Activated naive CD8-positive, alpha-beta T cell treated with anti-CD3 and anti-CD28 coated beads for 36 hours (primary cell): ENCODE measurements around the gene EPHA5. TPM values are rescaled to one million over a fixed set of nuclear protein-coding genes. Genes with fewer than 3 reads are reported as not detected.

Source experiments
- DNase-seq: peaks from one replicate; pipeline ENCODE4 v3.0.0; 2021
- H3K27ac Mint-ChIP-seq: one replicate; pipeline ENCODE4 v1.8.0; 2022; ENCODE audit warnings: mild to moderate bottlenecking, moderate library complexity, mixed read lengths
- H3K27me3 Mint-ChIP-seq: one replicate; pipeline ENCODE4 v1.8.0; 2022; ENCODE audit warnings: mild to moderate bottlenecking, mixed read lengths
- H3K36me3 Mint-ChIP-seq: one replicate; pipeline ENCODE4 v1.8.0; 2021; ENCODE audit warnings: mild to moderate bottlenecking, mixed read lengths
- H3K4me1 Mint-ChIP-seq: one replicate; pipeline ENCODE4 v1.8.0; 2021; ENCODE audit warnings: mixed read lengths
- H3K4me3 Mint-ChIP-seq: one replicate; pipeline ENCODE4 v1.8.0; 2022; ENCODE audit warnings: mild to moderate bottlenecking, moderate library complexity, mixed read lengths
- H3K9me3 Mint-ChIP-seq: one replicate; pipeline ENCODE4 v1.8.0; 2022; ENCODE audit warnings: mixed read lengths
- total RNA-seq, 2 experiments: library from RNA; stranded (reverse); gene quantifications; one replicate each; pipeline ENCODE4 v1.2.3, GENCODE V29; 2021

Gene EPHA5
- total RNA-seq, 2 experiments from 2014 or later: not detected

DNA sequence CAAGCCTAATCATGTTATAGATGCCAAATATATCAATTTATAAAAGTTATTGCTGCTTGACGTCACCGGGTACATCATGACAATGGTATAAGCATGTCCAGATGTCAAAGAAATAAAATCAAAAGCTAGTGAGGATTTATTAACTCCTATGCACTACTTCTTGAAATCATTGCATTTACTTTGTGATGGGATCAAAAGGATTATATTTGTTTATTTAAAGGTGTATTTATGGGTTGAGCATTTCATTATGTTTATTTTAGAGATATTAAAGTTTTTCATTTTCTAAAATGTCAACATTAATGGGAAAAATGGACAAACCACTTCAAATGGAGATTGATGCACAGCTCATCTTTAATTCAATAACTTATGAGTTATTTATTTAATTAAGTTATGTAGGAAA, 277.8 kb downstream of the EPHA5 start:
- Mint-ChIP-seq H3K9me3 (peaks cover 6% of the 10 kb centered on the region), H3K36me3 (no peaks in the 10 kb centered on the region), H3K4me1 (no peaks in the 10 kb centered on the region), H3K27me3 (no peaks in the 10 kb centered on the region), H3K4me3 (no peak overlapping the region), H3K27ac (no peak overlapping the region)
- no peak for DNase-seq

DNA sequence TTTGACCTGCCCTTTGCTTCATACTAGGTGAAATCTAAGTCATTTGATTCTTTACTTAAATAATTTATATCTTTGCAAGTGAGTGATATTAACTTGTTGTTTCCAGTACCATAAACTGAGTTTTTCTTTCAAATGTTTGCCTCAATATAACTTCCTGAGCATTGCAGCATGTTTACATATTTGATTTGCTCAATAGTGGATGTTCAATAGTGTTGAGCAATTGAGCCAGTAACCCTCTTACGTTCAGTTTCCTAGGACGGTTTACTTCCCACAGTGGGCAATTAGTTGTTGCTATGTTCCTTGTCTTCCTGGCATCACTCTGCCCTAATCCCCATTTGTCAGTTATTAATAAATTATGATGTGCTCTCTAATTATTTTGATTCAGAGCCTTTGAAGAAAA, 278.5 kb downstream of the EPHA5 start:
- Mint-ChIP-seq H3K27ac (no peak overlapping the region), H3K9me3 (peaks cover 6% of the 10 kb centered on the region), H3K27me3 (no peaks in the 10 kb centered on the region), H3K4me1 (no peaks in the 10 kb centered on the region), H3K36me3 (no peaks in the 10 kb centered on the region), H3K4me3 (no peak overlapping the region)
- DNase-seq: no peak

DNA sequence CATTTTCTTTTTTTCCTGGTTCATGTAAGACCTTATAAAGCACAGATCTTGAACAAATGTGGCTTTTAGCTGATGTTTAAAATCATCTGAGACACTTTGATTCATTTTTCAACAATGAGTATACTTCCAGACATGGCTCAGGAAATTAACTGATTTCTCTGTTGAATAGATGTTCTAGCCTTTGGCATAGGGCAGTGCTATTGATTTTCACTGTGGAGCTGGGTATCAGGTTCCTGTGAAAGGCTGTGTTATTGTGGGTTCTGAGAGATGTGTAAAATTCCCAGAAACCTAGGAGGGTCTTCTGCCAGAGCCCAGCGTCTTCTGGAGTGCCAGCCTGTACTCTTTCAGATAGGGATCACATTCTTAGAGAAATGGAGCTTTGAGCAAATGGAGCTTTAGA, 278.9 kb downstream of the EPHA5 start:
- Mint-ChIP-seq H3K36me3 (no peaks in the 10 kb centered on the region), H3K27me3 (no peaks in the 10 kb centered on the region), H3K4me3 (no peak overlapping the region), H3K27ac (no peak overlapping the region), H3K9me3 (peaks cover 6% of the 10 kb centered on the region), H3K4me1 (no peaks in the 10 kb centered on the region)
- DNase-seq: no peak

DNA sequence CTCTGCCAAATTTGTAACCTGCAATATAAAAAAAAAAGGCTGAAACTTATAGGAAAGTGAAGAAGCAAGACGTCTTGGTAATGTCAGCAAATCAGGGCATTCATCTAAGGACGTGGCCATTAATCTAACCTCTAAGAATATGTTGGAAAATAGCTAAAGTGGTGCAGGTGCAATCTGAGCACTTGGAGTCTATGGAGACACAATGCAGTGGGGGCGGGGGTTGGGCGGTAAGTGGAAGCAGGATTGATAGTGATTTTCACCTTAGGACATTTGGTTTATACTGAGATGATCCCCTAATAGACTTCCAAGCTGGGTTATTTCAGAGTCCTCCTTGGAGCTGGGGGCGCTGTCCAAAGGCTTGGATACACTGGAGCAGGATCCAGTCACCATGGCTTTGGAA, 283.4 kb downstream of the EPHA5 start:
- H3K27me3 Mint-ChIP-seq: no peaks in the 10 kb centered on the region
- H3K4me1 Mint-ChIP-seq: no peaks in the 10 kb centered on the region
- no peak overlapping the region for H3K4me3 Mint-ChIP-seq
- H3K27ac Mint-ChIP-seq: no peak overlapping the region
- H3K36me3 Mint-ChIP-seq: no peaks in the 10 kb centered on the region
- H3K9me3 Mint-ChIP-seq: peaks cover 5% of the 10 kb centered on the region
- DNase-seq: no peak

DNA sequence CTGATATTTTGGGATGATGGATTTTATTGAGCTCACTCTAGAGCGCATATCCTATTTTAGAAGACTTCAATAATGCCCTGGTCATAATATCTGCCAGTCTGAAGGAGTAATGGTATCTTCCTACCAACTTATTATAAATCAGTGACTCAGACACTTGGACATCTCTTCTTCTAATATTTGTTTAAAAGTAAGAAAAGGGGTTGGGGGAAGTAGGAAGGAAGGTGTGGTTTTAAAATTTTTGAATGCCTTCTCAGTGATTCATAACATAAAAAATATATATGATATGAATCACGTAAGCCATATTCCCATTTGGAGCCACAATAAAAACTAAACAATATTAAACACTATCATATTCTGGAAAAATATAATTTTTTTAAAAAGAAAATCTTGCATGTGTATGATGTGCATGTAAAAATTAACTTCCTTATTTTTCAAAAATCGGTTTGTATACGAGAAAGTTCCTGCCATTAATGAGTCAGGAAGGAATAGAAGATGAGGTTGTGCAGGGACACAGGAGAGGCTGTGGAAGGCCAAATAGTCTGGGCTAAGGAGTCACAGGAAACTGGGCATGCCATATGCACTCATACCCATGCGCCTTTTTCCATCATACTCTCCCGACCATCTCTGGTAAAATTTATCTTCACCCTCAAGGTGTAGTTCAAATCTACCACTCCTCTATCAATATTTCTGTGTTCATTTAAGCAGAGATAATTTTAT, 286.5 kb downstream of the EPHA5 start:
- no peak overlapping the region for H3K4me3 Mint-ChIP-seq
- no peaks in the 10 kb centered on the region for H3K27me3 Mint-ChIP-seq
- no peak overlapping the region for H3K27ac Mint-ChIP-seq
- no peaks in the 10 kb centered on the region for H3K36me3 Mint-ChIP-seq
- H3K4me1 Mint-ChIP-seq: no peaks in the 10 kb centered on the region
- DNase-seq: no peak
- H3K9me3 Mint-ChIP-seq: peaks cover 1% of the 10 kb centered on the region

DNA sequence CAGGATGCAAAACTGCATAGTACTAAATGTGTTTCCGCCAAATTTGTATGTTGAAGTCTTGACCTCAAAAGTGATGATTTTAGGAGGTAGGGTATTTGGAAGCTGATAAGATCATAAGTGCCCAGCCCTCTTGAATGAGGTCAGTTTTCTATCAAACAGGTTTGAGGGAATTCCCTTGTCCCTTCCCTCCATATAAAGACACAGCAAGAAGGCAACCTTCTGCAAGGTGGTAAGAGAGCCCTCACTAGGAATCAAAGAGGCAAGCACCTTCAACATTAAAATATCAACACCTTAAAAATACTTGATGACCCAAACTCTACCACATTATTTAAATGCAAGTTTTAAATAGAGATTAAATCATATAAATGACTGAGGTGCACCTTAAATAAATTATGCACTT, 288.6 kb downstream of the EPHA5 start:
- DNase-seq: no peak
- H3K27ac Mint-ChIP-seq: no peak overlapping the region
- no peaks in the 10 kb centered on the region for H3K36me3 Mint-ChIP-seq
- H3K9me3 Mint-ChIP-seq: peaks cover 1% of the 10 kb centered on the region
- H3K4me3 Mint-ChIP-seq: no peak overlapping the region
- H3K4me1 Mint-ChIP-seq: no peaks in the 10 kb centered on the region
- H3K27me3 Mint-ChIP-seq: no peaks in the 10 kb centered on the region

DNA sequence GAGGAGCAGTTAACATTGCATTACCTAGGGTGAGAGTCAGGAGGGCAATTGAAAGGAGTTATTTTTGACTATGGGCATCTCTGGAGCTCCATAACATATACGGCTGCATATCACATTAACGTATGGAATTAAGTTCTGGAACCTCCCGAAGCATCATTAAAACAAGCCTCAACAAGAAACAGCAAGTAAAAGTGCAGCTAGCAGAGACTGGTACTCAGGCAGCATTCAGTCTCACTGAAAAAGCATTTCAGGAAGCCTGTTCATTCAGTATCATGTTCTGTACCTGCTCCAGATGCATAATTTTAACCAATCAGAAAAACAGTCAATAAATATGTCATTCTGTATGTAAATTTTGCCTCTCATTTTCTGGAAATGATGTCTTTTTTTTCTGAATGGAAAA, 299.6 kb downstream of the EPHA5 start:
- Mint-ChIP-seq H3K4me3 (no peak overlapping the region), H3K27me3 (no peaks in the 10 kb centered on the region), H3K4me1 (no peaks in the 10 kb centered on the region), H3K27ac (no peak overlapping the region), H3K9me3 (peaks cover 4% of the 10 kb centered on the region), H3K36me3 (no peaks in the 10 kb centered on the region)
- no peak for DNase-seq

DNA sequence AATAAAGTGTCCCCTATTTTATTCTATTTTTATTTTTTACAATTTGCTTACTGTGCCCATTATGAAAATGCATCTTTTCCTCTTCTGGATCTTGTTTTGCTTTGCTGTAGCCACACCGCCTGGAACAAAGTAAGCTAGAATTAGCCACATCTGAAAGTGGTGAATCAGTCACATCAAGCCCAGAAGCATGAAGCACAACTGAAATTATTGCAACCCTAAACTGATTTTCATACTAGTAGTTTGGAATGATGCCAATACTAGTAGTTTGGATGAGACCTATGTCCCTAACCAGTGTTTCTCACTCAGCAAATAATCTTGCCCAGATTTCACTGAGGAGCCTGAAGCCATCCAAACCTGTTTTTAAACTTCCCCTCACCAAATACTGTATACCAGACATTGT, 303.0 kb downstream of the EPHA5 start:
- no peak overlapping the region for H3K4me3 Mint-ChIP-seq
- no peak for DNase-seq
- H3K27ac Mint-ChIP-seq: no peak overlapping the region
- peaks cover 4% of the 10 kb centered on the region for H3K9me3 Mint-ChIP-seq
- no peaks in the 10 kb centered on the region for H3K27me3 Mint-ChIP-seq
- H3K4me1 Mint-ChIP-seq: no peaks in the 10 kb centered on the region
- no peaks in the 10 kb centered on the region for H3K36me3 Mint-ChIP-seq

DNA sequence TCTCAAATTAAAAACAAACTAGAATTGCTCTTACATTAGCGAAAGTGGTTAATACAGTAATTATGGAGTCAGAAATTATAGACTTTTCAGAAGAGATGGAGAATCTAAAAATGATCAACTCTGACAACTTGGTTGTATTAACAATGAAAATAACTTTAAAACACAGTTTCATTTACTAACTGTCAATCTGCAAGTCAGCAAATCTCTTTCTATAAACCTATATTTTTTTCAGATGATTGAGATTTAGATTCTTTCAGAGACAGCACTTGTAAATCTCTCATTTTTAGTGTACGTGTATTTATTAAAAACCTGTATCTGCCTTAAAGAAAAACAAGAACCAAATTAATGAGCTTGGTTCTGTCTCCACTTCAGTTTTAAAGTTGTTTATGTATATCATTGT, 311.4 kb downstream of the EPHA5 start:
- no peak overlapping the region for H3K4me3 Mint-ChIP-seq

DNA sequence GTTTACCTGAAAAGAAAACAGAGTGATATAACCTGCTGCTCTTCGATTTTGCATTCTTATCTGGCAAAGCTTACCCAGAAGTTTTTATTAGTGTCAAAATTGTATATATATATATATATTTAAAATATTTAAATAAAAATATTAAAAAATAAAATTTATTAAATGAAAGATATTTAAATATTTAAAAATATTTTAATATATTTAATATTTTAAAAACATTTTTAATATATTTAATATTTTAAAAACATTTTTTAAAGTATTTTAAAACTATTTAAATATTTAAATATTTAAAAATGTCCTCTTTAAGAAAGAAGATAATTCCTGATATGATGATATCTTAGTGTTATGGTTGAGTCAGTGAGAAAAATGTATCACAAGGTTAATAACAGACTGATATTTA, 317.2 kb downstream of the EPHA5 start:
- Mint-ChIP-seq H3K27me3 (no peaks in the 10 kb centered on the region), H3K4me1 (no peaks in the 10 kb centered on the region), H3K27ac (no peak overlapping the region), H3K4me3 (no peak overlapping the region), H3K9me3 (peaks cover 6% of the 10 kb centered on the region), H3K36me3 (no peaks in the 10 kb centered on the region)
- DNase-seq: no peak

More for the DNA sequence above, 311.4 kb downstream of the EPHA5 start:
- no peaks in the 10 kb centered on the region for H3K27me3 Mint-ChIP-seq
- H3K9me3 Mint-ChIP-seq: no peaks in the 10 kb centered on the region
- DNase-seq: no peak
- no peaks in the 10 kb centered on the region for H3K4me1 Mint-ChIP-seq
- H3K27ac Mint-ChIP-seq: no peak overlapping the region
- H3K36me3 Mint-ChIP-seq: no peaks in the 10 kb centered on the region

DNA sequence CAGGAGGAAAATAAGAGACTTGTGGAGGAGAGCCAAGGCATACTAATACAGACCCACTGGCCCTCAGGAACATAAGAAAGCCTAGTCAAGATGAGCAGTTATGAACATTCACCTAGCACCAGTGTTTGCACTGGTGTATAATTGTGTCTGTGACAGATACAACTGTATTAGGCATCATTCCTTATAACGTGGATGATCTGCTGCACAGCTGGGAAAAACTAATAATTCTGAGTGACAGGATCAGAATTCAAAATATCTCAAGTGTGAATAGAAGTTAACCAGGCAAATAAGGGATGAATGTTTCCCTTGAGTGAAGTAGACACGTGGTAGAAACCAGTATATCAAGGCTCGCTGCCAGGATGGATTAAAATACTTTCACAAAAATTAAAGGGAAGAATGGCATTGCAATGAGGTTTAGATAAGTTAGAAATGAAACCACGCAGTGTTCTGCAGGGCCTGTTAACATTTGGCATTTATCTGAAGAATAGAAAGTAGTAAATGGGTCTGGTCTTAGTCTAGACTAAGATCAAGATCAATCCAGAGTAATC, 325.9 kb downstream of the EPHA5 start:
- H3K27ac Mint-ChIP-seq: no peak overlapping the region
- no peaks in the 10 kb centered on the region for H3K4me1 Mint-ChIP-seq
- H3K4me3 Mint-ChIP-seq: no peak overlapping the region
- no peak for DNase-seq
- H3K9me3 Mint-ChIP-seq: peaks cover 4% of the 10 kb centered on the region
- H3K36me3 Mint-ChIP-seq: no peaks in the 10 kb centered on the region
- no peaks in the 10 kb centered on the region for H3K27me3 Mint-ChIP-seq

DNA sequence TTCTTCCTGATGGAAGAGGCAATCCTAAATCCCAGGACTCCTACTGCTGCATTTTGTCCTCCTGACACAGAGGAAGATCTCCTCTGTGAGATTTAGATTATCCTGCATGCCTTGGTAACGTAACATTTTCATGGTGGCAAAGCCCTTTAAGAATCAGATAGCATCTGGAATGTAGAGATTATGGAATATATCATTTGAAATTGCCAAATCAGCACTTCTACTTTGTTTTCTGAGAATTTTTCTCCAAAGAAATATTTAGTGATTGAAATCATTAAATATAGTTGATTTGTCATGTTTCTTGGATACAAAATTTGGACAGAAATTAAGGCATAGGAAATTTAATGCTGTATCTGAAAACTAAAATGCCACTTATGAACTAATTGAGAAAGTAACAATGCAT, 326.9 kb downstream of the EPHA5 start:
- no peaks in the 10 kb centered on the region for H3K36me3 Mint-ChIP-seq

DNA sequence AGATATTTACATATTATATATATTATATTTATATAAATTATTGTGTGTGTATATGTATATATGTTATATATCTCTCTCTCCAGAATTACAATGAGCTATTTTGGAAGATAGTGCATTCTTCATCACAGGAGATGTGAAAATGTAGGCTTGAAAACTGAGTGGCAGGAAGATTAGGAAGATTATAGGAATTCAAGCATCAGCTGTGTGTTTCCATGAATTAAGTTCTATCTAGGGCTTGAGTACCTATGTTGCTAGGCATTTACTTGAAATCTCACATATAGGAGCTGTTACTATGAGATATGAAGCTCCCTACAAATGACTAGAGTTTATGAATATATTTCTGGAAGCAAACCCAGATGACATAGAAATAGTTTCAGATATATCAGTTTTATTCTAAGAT, 328.7 kb downstream of the EPHA5 start:
- Mint-ChIP-seq H3K36me3 (no peaks in the 10 kb centered on the region), H3K9me3 (peaks cover 3% of the 10 kb centered on the region), H3K4me1 (no peaks in the 10 kb centered on the region), H3K4me3 (no peak overlapping the region), H3K27me3 (no peaks in the 10 kb centered on the region), H3K27ac (no peak overlapping the region)
- DNase-seq: no peak

More for the DNA sequence above, 326.9 kb downstream of the EPHA5 start:
- Mint-ChIP-seq H3K27ac (no peak overlapping the region), H3K4me1 (no peaks in the 10 kb centered on the region), H3K9me3 (peaks cover 3% of the 10 kb centered on the region), H3K4me3 (no peak overlapping the region), H3K27me3 (no peaks in the 10 kb centered on the region)
- DNase-seq: no peak

DNA sequence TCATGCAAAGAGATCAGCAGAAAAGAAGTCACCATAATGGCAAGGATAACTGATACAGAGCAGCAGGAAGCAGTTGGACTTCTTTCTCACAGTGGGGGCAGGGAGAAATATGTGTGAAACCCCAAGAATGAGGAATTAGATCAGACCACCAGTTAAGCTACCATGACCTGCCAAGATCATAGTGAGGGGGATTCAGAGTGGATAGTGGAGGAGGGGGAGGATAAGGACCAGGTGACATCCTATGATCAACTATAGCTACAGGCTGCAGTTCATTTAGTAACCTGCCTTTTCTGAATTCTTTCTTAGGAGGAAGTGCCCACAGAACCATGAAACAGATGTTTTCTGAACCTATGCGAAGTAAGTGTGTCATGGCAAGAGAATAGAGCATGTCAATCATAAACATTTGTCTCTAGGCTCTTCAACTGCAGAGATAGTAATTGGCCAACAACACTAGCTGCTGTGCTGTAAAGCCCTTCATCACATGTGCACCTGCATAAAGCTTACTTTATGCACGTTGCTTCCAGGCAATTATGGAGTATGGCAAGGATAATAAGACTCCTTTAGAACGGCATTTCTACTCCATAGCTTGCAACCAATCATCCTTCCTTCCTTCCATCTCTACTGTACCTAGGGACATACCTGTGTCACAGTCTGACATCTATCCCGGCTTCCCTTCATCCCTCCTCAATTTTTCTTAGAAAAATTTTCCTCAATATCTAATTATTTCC, 329.7 kb downstream of the EPHA5 start:
- Mint-ChIP-seq H3K4me1 (no peaks in the 10 kb centered on the region), H3K4me3 (no peak overlapping the region), H3K9me3 (peaks cover 3% of the 10 kb centered on the region), H3K27me3 (no peaks in the 10 kb centered on the region), H3K27ac (no peak overlapping the region), H3K36me3 (no peaks in the 10 kb centered on the region)
- no peak for DNase-seq

DNA sequence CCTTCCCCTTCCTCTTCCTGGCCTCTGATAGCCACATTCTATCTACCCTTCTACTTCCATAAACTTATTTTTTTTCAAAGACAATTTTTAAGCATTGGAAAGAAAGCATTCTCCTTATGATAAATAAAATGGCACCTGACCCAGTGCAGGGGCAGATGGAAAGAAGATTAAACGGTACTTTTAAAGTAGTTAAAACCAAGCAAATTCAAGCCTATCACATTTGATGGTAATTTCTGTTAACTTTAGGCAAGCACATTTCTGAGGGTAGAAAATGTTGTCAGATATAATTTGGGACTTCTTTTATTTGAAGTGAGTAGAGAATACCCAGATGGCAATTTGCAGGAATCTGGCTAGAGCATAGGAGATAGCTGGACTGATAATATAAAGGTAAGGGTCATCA, 332.9 kb downstream of the EPHA5 start:
- Mint-ChIP-seq H3K27me3 (no peaks in the 10 kb centered on the region), H3K9me3 (peaks cover 1% of the 10 kb centered on the region), H3K4me1 (no peaks in the 10 kb centered on the region), H3K36me3 (no peaks in the 10 kb centered on the region), H3K27ac (no peak overlapping the region), H3K4me3 (no peak overlapping the region)
- no peak for DNase-seq

DNA sequence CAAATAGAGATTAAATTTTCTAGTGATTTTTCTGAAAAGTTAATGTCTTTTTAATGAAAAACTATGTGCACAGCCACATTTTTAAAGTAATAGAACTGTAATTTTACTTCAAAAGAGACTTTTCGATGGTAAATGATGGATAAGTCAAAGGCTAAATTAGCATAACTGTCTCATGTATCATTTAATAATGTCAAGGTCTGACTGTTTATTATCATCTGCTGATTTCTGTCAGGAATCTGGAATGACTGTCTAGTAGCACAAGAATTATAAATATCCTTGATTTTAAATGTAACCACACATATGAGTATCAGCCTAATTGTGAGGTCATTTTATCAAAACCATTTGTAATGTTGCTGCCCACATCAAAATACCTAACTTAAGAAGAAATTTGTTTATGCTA, 333.8 kb downstream of the EPHA5 start:
- H3K4me3 Mint-ChIP-seq: no peak overlapping the region
- H3K4me1 Mint-ChIP-seq: no peaks in the 10 kb centered on the region
- H3K36me3 Mint-ChIP-seq: no peaks in the 10 kb centered on the region
- H3K27me3 Mint-ChIP-seq: no peaks in the 10 kb centered on the region
- DNase-seq: no peak
- peaks cover 1% of the 10 kb centered on the region for H3K9me3 Mint-ChIP-seq
- H3K27ac Mint-ChIP-seq: no peak overlapping the region
